Hypothalamus (tissue), 51 donors: Measurements from ENCODE around the gene MACF1.

Experiments used
- DNase-seq, 51 donors: peaks; one replicate each; lab custom pipeline; 2025; lab: John Stamatoyannopoulos, UW

Gene MACF1

GRCh38 chr1:39408641-39409054 lies 204.2 kb downstream of the MACF1 start:
- DNase-seq = peak; percentile 77 to 100 (median 94)

GRCh38 chr1:39409055-39409816 lies 204.7 kb downstream of the MACF1 start:
- DNase-seq = peak in 32 of 51 donors; percentile 28 to 88 (median 55)

- DNase-seq = peak in 33 of 51 donors; percentile 12 to 66 (median 43)
Measured at GRCh38 chr1:39410915-39411436, 206.5 kb downstream of the MACF1 start.

GRCh38 chr1:39411526-39412478 lies 207.3 kb downstream of the MACF1 start:
- DNase-seq = peak in 1 of 51 donors; percentile 19

GRCh38 chr1:39412892-39413291 lies 208.4 kb downstream of the MACF1 start:
- DNase-seq = no peak

GRCh38 chr1:39413902-39414528 lies 209.5 kb downstream of the MACF1 start:
- no peak for DNase-seq

- no peak for DNase-seq
Measured at GRCh38 chr1:39415553-39415952, 211.1 kb downstream of the MACF1 start.

- no peak for DNase-seq
Measured at GRCh38 chr1:39416609-39417008, 212.1 kb downstream of the MACF1 start.

GRCh38 chr1:39418236-39418635 lies 213.7 kb downstream of the MACF1 start:
- no peak for DNase-seq

- DNase-seq = no peak
Measured at GRCh38 chr1:39420493-39420892, 216.0 kb downstream of the MACF1 start.

- DNase-seq = no peak
Measured at GRCh38 chr1:39422614-39423013, 218.1 kb downstream of the MACF1 start.

- no peak for DNase-seq
Measured at GRCh38 chr1:39425151-39425550, 220.7 kb downstream of the MACF1 start.

- no peak for DNase-seq
Measured at GRCh38 chr1:39425634-39426033, 221.1 kb downstream of the MACF1 start.

- DNase-seq = no peak
Measured at GRCh38 chr1:39426346-39426745, 221.9 kb downstream of the MACF1 start.

GRCh38 chr1:39427374-39427773 lies 222.9 kb downstream of the MACF1 start:
- no peak for DNase-seq

- no peak for DNase-seq
Measured at GRCh38 chr1:39427912-39428311, 223.4 kb downstream of the MACF1 start.

GRCh38 chr1:39431927-39432326 lies 227.4 kb downstream of the MACF1 start:
- no peak for DNase-seq

GRCh38 chr1:39434797-39435395 lies 230.4 kb downstream of the MACF1 start:
- no peak for DNase-seq

GRCh38 chr1:39435597-39435996 lies 231.1 kb downstream of the MACF1 start:
- DNase-seq = no peak

- no peak for DNase-seq
Measured at GRCh38 chr1:39436842-39437241, 232.3 kb downstream of the MACF1 start.
